NCI-H146 (cell line): Measurements from ENCODE around the gene PPT1.

ENCODE experiments used
- DNase-seq: peaks from one replicate; lab custom pipeline; 2025; lab: John Stamatoyannopoulos, UW

The PPT1 gene

GRCh38 chr1:40096977-40097782 lies at the start of gene PPT1:
TSS of gene PPT1 (minus strand) at chr1:40097252. CDS start at chr1:40097238, 14 bp downstream.
- peak; percentile 77 for DNase-seq

GRCh38 chr1:40143891-40144575 lies 47.0 kb upstream of the PPT1 start:
- DNase-seq: peak; percentile 53

GRCh38 chr1:40141878-40142535 lies 45.0 kb upstream of the PPT1 start:
- DNase-seq: no peak

- DNase-seq: no peak
These were observed 43.3 kb upstream of the PPT1 start for GRCh38 chr1:40140211-40140973.

- DNase-seq: no peak
These were observed 36.8 kb upstream of the PPT1 start for GRCh38 chr1:40133839-40134238.

GRCh38 chr1:40133312-40133665 lies 36.2 kb upstream of the PPT1 start:
- DNase-seq: no peak

- DNase-seq: no peak
These were observed 35.6 kb upstream of the PPT1 start for GRCh38 chr1:40132383-40133311.

GRCh38 chr1:40130892-40131291 lies 33.8 kb upstream of the PPT1 start:
- no peak for DNase-seq

GRCh38 chr1:40122855-40123254 lies 25.8 kb upstream of the PPT1 start:
- DNase-seq: no peak

- DNase-seq: no peak
These were observed 23.1 kb upstream of the PPT1 start for GRCh38 chr1:40120128-40120527.

GRCh38 chr1:40114400-40114799 lies 17.3 kb upstream of the PPT1 start:
- DNase-seq: no peak

GRCh38 chr1:40110389-40110788 lies 13.3 kb upstream of the PPT1 start:
- DNase-seq: no peak

GRCh38 chr1:40107290-40107959 lies 10.4 kb upstream of the PPT1 start:
- DNase-seq: no peak

GRCh38 chr1:40105028-40105427 lies 8.0 kb upstream of the PPT1 start:
- no peak for DNase-seq

- no peak for DNase-seq
These were observed 5.8 kb upstream of the PPT1 start for GRCh38 chr1:40102896-40103295.

GRCh38 chr1:40102038-40102437 lies 5.0 kb upstream of the PPT1 start:
- no peak for DNase-seq

GRCh38 chr1:40096646-40096976 lies 441 bp downstream of the PPT1 start:
- no peak for DNase-seq

- no peak for DNase-seq
These were observed 1.2 kb downstream of the PPT1 start for GRCh38 chr1:40095806-40096205.

GRCh38 chr1:40094466-40095110 lies 2.5 kb downstream of the PPT1 start:
- DNase-seq: no peak
